GM12878 (cell line): Measurements from ENCODE around the gene ASB15. TPM values are rescaled to one million over a fixed set of nuclear protein-coding genes. Genes with fewer than 3 reads are reported as not detected.

ENCODE experiments used
- ATAC-seq: fragments of 200-7000 bp; cut with Tn5 transposase; 3 replicates; pipeline ENCODE4 v1.9.1; 2020; ENCODE audit warnings: mild to moderate bottlenecking, moderate library complexity
- BruUV-seq: library from RNA; stranded (reverse); fragments of 400-500 nt; replicated peaks from 2 replicates; lab custom pipeline; 2021; lab: Mats Ljungman, UMichigan
- CTCF ChIA-PET: fragments of 300-600 bp; sonication (Branson Sonifier 250); formaldehyde crosslinking; extraction: SDS; loops from one replicate; lab custom pipeline; 2021; ENCODE audit warnings: inconsistent platforms; lab: Yijun Ruan, JAX
- POLR2A ChIA-PET: fragments of 350-600 bp; formaldehyde crosslinking; extraction: SDS; loops from one replicate; lab custom pipeline; 2021; ENCODE audit warnings: inconsistent platforms; lab: Charles Lee
- RAD21 ChIA-PET: fragments of 300-600 bp; sonication (Branson Sonifier 250); formaldehyde crosslinking; loops from one replicate; lab custom pipeline; 2023; ENCODE audit warnings: antibody characterized with exemption; ENCODE audit not compliant: unreplicated experiment; lab: Charles Lee
- SMC1A ChIA-PET: fragments of 300-600 bp; sonication (Branson Sonifier 250); formaldehyde crosslinking; loops from one replicate; lab custom pipeline; 2023; ENCODE audit not compliant: unreplicated experiment, uncharacterized antibody; lab: Charles Lee
- DNase-seq: peaks from one replicate; pipeline ENCODE4 v3.0.0-alpha.2; 2011; ENCODE audit warnings: low read depth, low spot score
- FAIRE-seq: peaks from 3 replicates; lab custom pipeline; 2011; peaks lifted over from hg19 to GRCh38; lab: Jason Lieb, UNC
- H2AFZ ChIP-seq: 2 replicates; pipeline ENCODE4 v1.6.0; 2011; ENCODE audit warnings: low read depth, low read length, control low read depth; ENCODE audit not compliant: control insufficient read depth
- H3K27ac ChIP-seq: 2 replicates; pipeline ENCODE4 v1.5.1; 2011; ENCODE audit warnings: control low read depth; ENCODE audit not compliant: control insufficient read depth, insufficient read depth
- H3K27me3 ChIP-seq, 2 experiments: replicated peaks in 1 of 2; 2 replicates each; pipeline versions ENCODE4 v1.6.0 to v1.6.1; 2011; ENCODE audit warnings: low read length in 1 of 2; ENCODE audit not compliant: control insufficient read depth in 2 of 2, insufficient read depth in 2 of 2
- H3K36me3 ChIP-seq, 2 experiments: 2 replicates each; pipeline ENCODE4 v1.5.1; 2011; ENCODE audit warnings: low read length in 1 of 2; ENCODE audit not compliant: control insufficient read depth in 2 of 2, insufficient read depth in 2 of 2
- H3K4me1 ChIP-seq: 2 replicates; pipeline ENCODE4 v1.6.1; 2011; ENCODE audit warnings: mild to moderate bottlenecking, low read length, moderate library complexity, mixed read lengths; ENCODE audit not compliant: control insufficient read depth, insufficient read depth
- H3K4me2 ChIP-seq: 2 replicates; pipeline ENCODE4 v1.6.0; 2011; ENCODE audit warnings: control low read depth; ENCODE audit not compliant: control insufficient read depth, insufficient read depth
- H3K4me3 ChIP-seq: fragments of 200-600 bp; sonication (generic); 2 replicates; pipeline ENCODE4 v1.5.1; 2016
- H3K79me2 ChIP-seq: 2 replicates; pipeline ENCODE4 v1.6.0; 2011; ENCODE audit warnings: low read length; ENCODE audit not compliant: control insufficient read depth, insufficient read depth
- H3K9ac ChIP-seq: 2 replicates; pipeline ENCODE4 v1.8.0; 2011; ENCODE audit warnings: low read length, control low read depth, mixed read lengths; ENCODE audit not compliant: control insufficient read depth, insufficient read depth
- H3K9me3 ChIP-seq: replicated peaks from 3 replicates; pipeline ENCODE4 v1.5.1; 2011; ENCODE audit warnings: mild to moderate bottlenecking, low read length; ENCODE audit not compliant: control insufficient read depth, insufficient read depth
- H4K20me1 ChIP-seq: 2 replicates; pipeline ENCODE4 v1.6.0; 2011; ENCODE audit not compliant: control insufficient read depth, insufficient read depth
- ESRRA ChIP-seq: IDR thresholded peaks from 2 replicates; pipeline ENCODE4 v1.6.1; 2012; ENCODE audit warnings: mild to moderate bottlenecking, low read length, improper control_type of control experiment
- GABPA ChIP-seq: IDR thresholded peaks from 2 replicates; pipeline ENCODE4 v1.6.1; 2014; ENCODE audit warnings: antibody characterized with exemption, low read depth, mild to moderate bottlenecking, inconsistent platforms
- IRF4 ChIP-seq: IDR thresholded peaks from 2 replicates; pipeline ENCODE4 v1.6.1; 2011; ENCODE audit warnings: low read depth, low read length
- JUNB ChIP-seq: IDR thresholded peaks from 2 replicates; pipeline ENCODE4 v1.6.1; 2016; ENCODE audit warnings: antibody characterized with exemption, mild to moderate bottlenecking
- MTA3 ChIP-seq: IDR thresholded peaks from 2 replicates; pipeline ENCODE4 v1.6.1; 2012; ENCODE audit warnings: low read length, inconsistent platforms, borderline replicate concordance
- MXI1 ChIP-seq: fragments of 150-350 bp; IDR thresholded peaks from 2 replicates; pipeline ENCODE4 v1.6.1; 2011; ENCODE audit warnings: low read depth, mild to moderate bottlenecking, inconsistent platforms, low read length, improper control_type of control experiment
- REST ChIP-seq: IDR thresholded peaks from 2 replicates; pipeline ENCODE4 v1.6.1; 2012; ENCODE audit warnings: mild to moderate bottlenecking, low read depth, low read length
- ZNF592 ChIP-seq: fragments of 450-650 bp; IDR thresholded peaks from 2 replicates; pipeline ENCODE4 v1.6.1; 2017; ENCODE audit warnings: mild to moderate bottlenecking, moderate library complexity
- WGBS: methylation state at CpG from one replicate; pipeline ENCODE4 v1.1.6; 2016; ENCODE audit warnings: low lambda C conversion rate; ENCODE audit not compliant: insufficient replicate concordance, insufficient coverage; ENCODE audit errors: missing lambda C conversion rate; 5-methylcytosine and 5-hydroxymethylcytosine counted together
- in situ Hi-C: fragments of 300-500 bp; cut with MboI; formaldehyde crosslinking; loops from 9 replicates; pipeline ENCODE4 v1.14.3; 2018; ENCODE audit warnings: mixed read lengths
- intact Hi-C: fragments of 100-400 bp; cut with micrococcal nuclease; formaldehyde crosslinking; loops from one replicate; pipeline ENCODE4 v1.14.2; 2022; ENCODE audit not compliant: unreplicated experiment
- polyA plus RNA-seq, 11 experiments: library from polyadenylated mRNA; depleted of rRNA in 4 of 11; unstranded in 6 of 11; stranded (reverse) in 5 of 11; fragments of >200 nt; fragmentation: Nextera tagmentation in 4 of 11; fragmentation: Illumina TruSeq in 1 of 11; extraction: Ambion mirVana in 4 of 11; extraction: Trizol in 1 of 11; gene quantifications; 1 replicate in 1 of 11; 2 replicates in 10 of 11; pipeline versions ENCODE4 v1.2.1 to v1.2.3, GENCODE V29; 2011 to 2016; ENCODE audit warnings: inconsistent platforms in 2 of 11, missing spikeins in 2 of 11, low read depth in 1 of 11
- total RNA-seq, 4 experiments: library from RNA; depleted of rRNA in 3 of 4; stranded (reverse); fragments of >200 nt in 3 of 4; fragmentation: Illumina TruSeq in 1 of 4; extraction: Trizol in 1 of 4; gene quantifications; 2 replicates each; pipeline versions ENCODE4 v1.2.1 to v1.2.3, GENCODE V29; 2013 to 2021

ASB15 gene
- total and polyA plus RNA-seq, 10 of the 15 experiments (the other 5 are each of a cell fraction or from before 2014, with no cell fraction given) = not detected

- no peak for ATAC-seq
- RAD21 ChIA-PET = no interaction called here
- WGBS = 16% methylated on average over 5 of the region's 5 CpGs
- FAIRE-seq = no peak
- no TSS peak for BruUV-seq
- Histone ChIP-seq H3K27me3 (no peaks in the 10 kb centered on the region; a peak in 1 of 4 replicates), H3K9ac (no peak overlapping the region), H3K27ac (no peak overlapping the region), H3K4me1 (no peaks in the 10 kb centered on the region), H4K20me1 (no peaks in the 10 kb centered on the region), H3K4me3 (no peak overlapping the region), H3K36me3 (no peaks in the 10 kb centered on the region), H2AFZ (no peak overlapping the region), H3K79me2 (no peaks in the 10 kb centered on the region), H3K9me3 (no peaks in the 10 kb centered on the region), H3K4me2 (no peak overlapping the region)
- POLR2A ChIA-PET = no interaction called here
- in situ Hi-C loops = no loop called here
- TF ChIP-seq GABPA = no peak
- TF ChIP-seq ESRRA = no peak
- TF ChIP-seq IRF4 = no peak
- no peak for TF ChIP-seq REST
- no peak for TF ChIP-seq JUNB
- no peak for TF ChIP-seq MTA3
- TF ChIP-seq MXI1 = no peak
- TF ChIP-seq ZNF592 = no peak
- no peak for DNase-seq
- CTCF ChIA-PET = no interaction called here
- SMC1A ChIA-PET = interaction anchor here (0.6 kb wide), 1 partner anchor 261 kb away, joined by 3 read pairs; no protein-coding TSS in a partner anchor
- intact Hi-C loops = no loop called here
These were observed 7.6 kb downstream of the ASB15 start for GRCh38 chr7:123608991-123609882.
